Measurements from ENCODE around the gene CDC42.

GRCh38 chr1:22111115-22111514 is 58.6 kb downstream of the CDC42 start:
- no peak for TF ChIP-seq CREM (CRISPR knock-in tag; IDR thresholded peaks at IDR 0.05)
- TF ChIP-seq FOXJ3 (CRISPR knock-in tag; IDR thresholded peaks at IDR 0.05; ENCODE audit: borderline replicate concordance) = no peak
- no peak for TF ChIP-seq CTCF (IDR thresholded peaks at IDR 0.05)
- no peak for TF ChIP-seq ETV6 (CRISPR knock-in tag; IDR thresholded peaks at IDR 0.05)
- TF ChIP-seq TEAD1 (CRISPR knock-in tag; IDR thresholded peaks at IDR 0.05) = no peak
- no peak for TF ChIP-seq ATF2 (CRISPR knock-in tag; IDR thresholded peaks at IDR 0.05; ENCODE audit: borderline replicate concordance, low read depth)
